ENCODE data around the gene OPRD1. TPM values are rescaled to one million over a fixed set of nuclear protein-coding genes. Genes with fewer than 3 reads are reported as not detected.

Gene OPRD1
- total RNA-seq, 2 donors from 2014 or later: not detected

GRCh38 chr1:28899267-28899666, 87.3 kb downstream of the OPRD1 start:
- DNase-seq (ENCODE audit: low spot score) (no peak), ATAC-seq (no peak)
- Mint-ChIP-seq H3K36me3 (peaks cover 5% of the 10 kb centered on the region), H3K27ac (peak overlapping the region in 1 of 2 donors; percentile 8), H3K4me1 (ENCODE audit: low read depth in 2 of 2) (peaks cover 19 to 31% of the 10 kb centered on the region in 2 donors), H3K9me3 (no peaks in the 10 kb centered on the region), H3K27me3 (no peaks in the 10 kb centered on the region), H3K4me3 (no peak overlapping the region)

DNA sequence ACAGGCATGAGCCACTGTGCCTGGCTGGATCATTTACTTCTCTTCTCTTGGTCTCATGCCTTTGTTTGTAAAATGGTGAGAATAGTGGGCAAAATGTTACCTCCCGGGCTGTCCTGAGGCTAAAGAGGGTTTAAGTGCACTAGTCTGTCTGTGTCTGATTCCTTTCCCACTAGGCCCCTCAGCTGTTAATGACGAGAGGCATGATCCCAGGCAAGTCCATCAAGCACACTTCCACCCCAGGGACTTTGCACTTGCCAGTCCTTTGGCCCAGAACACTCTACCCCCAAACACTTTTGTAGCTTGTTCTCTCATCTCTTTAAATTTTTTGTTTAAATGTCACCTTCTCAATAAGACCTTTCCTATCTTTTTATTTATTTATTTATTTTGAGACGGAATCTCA, 88.6 kb downstream of the OPRD1 start:
- H3K9me3 Mint-ChIP-seq: no peaks in the 10 kb centered on the region
- H3K4me1 Mint-ChIP-seq (ENCODE audit: low read depth in 2 of 2): peaks cover 19 to 31% of the 10 kb centered on the region in 2 donors
- no peak overlapping the region for H3K27ac Mint-ChIP-seq
- no peak for ATAC-seq
- H3K36me3 Mint-ChIP-seq: peaks cover 5% of the 10 kb centered on the region
- no peaks in the 10 kb centered on the region for H3K27me3 Mint-ChIP-seq
- H3K4me3 Mint-ChIP-seq: no peak overlapping the region
- DNase-seq (ENCODE audit: low spot score): no peak

GRCh38 chr1:28902738-28903137, 90.8 kb downstream of the OPRD1 start:
- H3K4me3 Mint-ChIP-seq: no peak overlapping the region
- peaks cover 5% of the 10 kb centered on the region for H3K36me3 Mint-ChIP-seq
- H3K27ac Mint-ChIP-seq: no peak overlapping the region

GRCh38 chr1:28905921-28906666, 94.1 kb downstream of the OPRD1 start:
- ATAC-seq (no peak), DNase-seq (ENCODE audit: low spot score) (no peak)
- Mint-ChIP-seq H3K27me3 (no peaks in the 10 kb centered on the region), H3K9me3 (no peaks in the 10 kb centered on the region), H3K4me1 (ENCODE audit: low read depth in 2 of 2) (peaks cover 5 to 7% of the 10 kb centered on the region in 2 donors), H3K36me3 (peaks cover 5% of the 10 kb centered on the region), H3K27ac (no peak overlapping the region), H3K4me3 (no peak overlapping the region)

More at GRCh38 chr1:28902738-28903137, 90.8 kb downstream of the OPRD1 start:
- Mint-ChIP-seq H3K4me1 (ENCODE audit: low read depth in 2 of 2) (peaks cover 11 to 26% of the 10 kb centered on the region in 2 donors), H3K27me3 (no peaks in the 10 kb centered on the region), H3K9me3 (no peaks in the 10 kb centered on the region)
- no peak for ATAC-seq
- DNase-seq (ENCODE audit: low spot score): no peak

GRCh38 chr1:28909198-28909597, 97.2 kb downstream of the OPRD1 start:
- H3K4me3 Mint-ChIP-seq: no peak overlapping the region
- peaks cover 7 to 12% of the 10 kb centered on the region in 2 donors for H3K4me1 Mint-ChIP-seq (ENCODE audit: low read depth in 2 of 2)
- no peaks in the 10 kb centered on the region for H3K9me3 Mint-ChIP-seq
- ATAC-seq (no peak), DNase-seq (ENCODE audit: low spot score) (no peak)
- no peaks in the 10 kb centered on the region for H3K27me3 Mint-ChIP-seq
- H3K36me3 Mint-ChIP-seq: no peaks in the 10 kb centered on the region
- H3K27ac Mint-ChIP-seq: no peak overlapping the region

DNA sequence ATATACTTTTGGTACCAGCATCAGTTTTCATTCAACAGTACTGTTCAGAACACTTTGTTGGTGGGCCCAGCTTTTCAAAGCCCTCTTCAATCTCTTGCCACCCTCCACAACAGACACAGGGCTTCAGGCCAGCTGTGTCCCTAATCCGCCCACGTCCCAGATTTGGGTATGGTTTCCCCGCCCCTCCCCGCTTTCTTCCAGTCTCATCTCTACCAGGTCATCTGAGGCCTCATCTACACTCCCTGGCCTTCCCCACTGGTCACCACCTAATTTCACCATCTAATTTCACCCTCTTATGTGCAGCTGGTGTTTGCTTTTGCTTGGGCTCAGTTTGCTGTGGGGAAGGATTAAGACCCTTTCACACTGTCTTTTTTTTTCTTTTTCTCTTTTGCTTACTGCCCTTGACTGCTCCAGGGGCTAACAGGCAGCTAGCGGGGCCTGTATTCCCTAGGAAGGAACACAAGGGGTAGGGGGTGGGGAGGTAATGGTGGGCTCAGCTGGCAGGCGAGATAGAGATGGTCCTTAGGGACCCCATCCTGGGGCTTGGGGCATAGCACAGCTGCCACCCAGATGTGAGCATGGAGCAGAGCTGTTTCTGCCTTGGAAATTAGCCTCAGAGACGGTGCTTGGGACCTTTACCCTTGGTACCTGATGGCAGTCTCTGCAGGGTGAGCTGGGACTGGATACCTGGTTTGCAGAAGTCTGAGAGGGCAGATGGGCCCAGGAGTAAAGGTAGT, 98.6 kb downstream of the OPRD1 start:
- DNase-seq (ENCODE audit: low spot score) (no peak), ATAC-seq (no peak)
- Mint-ChIP-seq H3K27ac (no peak overlapping the region), H3K9me3 (no peaks in the 10 kb centered on the region), H3K36me3 (no peaks in the 10 kb centered on the region), H3K27me3 (no peaks in the 10 kb centered on the region), H3K4me1 (ENCODE audit: low read depth in 2 of 2) (peaks cover 15 to 16% of the 10 kb centered on the region in 2 donors), H3K4me3 (no peak overlapping the region)

GRCh38 chr1:28913786-28914227, 101.8 kb downstream of the OPRD1 start:
- Mint-ChIP-seq H3K4me1 (ENCODE audit: low read depth in 2 of 2) (peaks cover 32 to 40% of the 10 kb centered on the region in 2 donors), H3K9me3 (no peaks in the 10 kb centered on the region), H3K27ac (peak overlapping the region; percentile 66 to 73), H3K4me3 (peak overlapping the region; percentile 93), H3K27me3 (no peaks in the 10 kb centered on the region), H3K36me3 (no peaks in the 10 kb centered on the region)
- ATAC-seq (no peak), DNase-seq (ENCODE audit: low spot score) (no peak)

GRCh38 chr1:28914228-28915030, 102.5 kb downstream of the OPRD1 start, which contains the start of gene EPB41:
TSS of gene EPB41 (plus strand) at chr1:28914569. CDS start at chr1:28987438, 72,869 bp downstream.
- Mint-ChIP-seq H3K4me3 (peak within 1 kb of the TSS; percentile 93), H3K9me3 (no peaks in the 10 kb centered on the region), H3K27me3 (no peaks in the 10 kb centered on the region), H3K27ac (peak within 1 kb of the TSS; percentile 67 to 73), H3K36me3 (no peaks in the 10 kb centered on the region), H3K4me1 (ENCODE audit: low read depth in 2 of 2) (peaks cover 33 to 41% of the 10 kb centered on the region in 2 donors)
- ATAC-seq (peak; percentile 94 to 97), DNase-seq (ENCODE audit: low spot score) (peak; percentile 92)

DNA sequence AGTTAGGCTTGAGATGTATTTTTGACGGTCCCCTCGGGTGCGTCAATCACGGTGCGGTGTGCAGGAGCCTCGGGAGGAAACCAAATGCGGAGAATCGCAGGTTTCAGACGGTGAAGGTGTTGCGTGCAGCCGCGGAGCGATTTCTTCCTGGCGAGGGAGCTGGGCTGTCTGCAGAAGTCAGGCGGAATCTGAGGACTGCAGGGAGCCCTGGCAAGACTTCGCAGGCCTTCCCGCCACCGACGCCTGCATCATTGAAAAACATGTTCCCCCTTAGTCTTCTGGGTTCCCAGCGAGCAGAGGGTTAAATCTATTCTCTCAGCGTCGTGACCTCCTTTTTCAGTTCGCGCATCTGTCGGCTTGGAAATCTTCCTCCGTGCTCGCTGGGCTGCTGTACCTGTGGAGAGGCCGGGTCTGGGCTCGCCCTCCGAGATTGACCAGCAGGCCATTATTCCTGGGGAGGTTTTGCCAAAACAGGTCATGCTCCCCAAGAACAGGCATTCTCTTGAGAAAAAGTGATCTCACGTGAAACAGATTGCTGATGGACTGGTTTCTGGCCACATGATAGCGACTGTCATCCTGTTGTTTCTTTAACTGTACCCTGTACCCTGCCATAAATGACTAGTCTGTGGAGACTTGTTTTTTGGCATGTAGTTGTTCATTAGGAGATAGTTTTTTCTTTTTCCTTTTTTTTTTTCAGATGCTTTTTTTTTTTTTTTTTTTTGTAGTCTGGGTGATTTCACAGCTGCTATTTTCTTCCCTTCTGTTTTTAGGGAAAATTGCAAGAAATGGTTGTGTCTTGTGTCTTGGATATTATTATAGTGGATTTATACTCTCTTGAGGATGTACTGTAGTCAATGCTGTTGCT, 103.3 kb downstream of the OPRD1 start:
- DNase-seq (ENCODE audit: low spot score) (no peak), ATAC-seq (peak; percentile 1 to 21)
- Mint-ChIP-seq H3K36me3 (no peaks in the 10 kb centered on the region), H3K27me3 (no peaks in the 10 kb centered on the region), H3K27ac (peak overlapping the region; percentile 44 to 67), H3K4me3 (peak overlapping the region; percentile 93), H3K4me1 (ENCODE audit: low read depth in 2 of 2) (peaks cover 36 to 41% of the 10 kb centered on the region in 2 donors), H3K9me3 (no peaks in the 10 kb centered on the region)

- Mint-ChIP-seq H3K36me3 (no peaks in the 10 kb centered on the region), H3K9me3 (no peaks in the 10 kb centered on the region), H3K27ac (peak overlapping the region in 1 of 2 donors; percentile 17), H3K4me1 (ENCODE audit: low read depth in 2 of 2) (peaks cover 36 to 44% of the 10 kb centered on the region in 2 donors), H3K27me3 (no peaks in the 10 kb centered on the region), H3K4me3 (peak overlapping the region; percentile 12)
- DNase-seq (ENCODE audit: low spot score) (no peak), ATAC-seq (no peak)
These were observed 105.8 kb downstream of the OPRD1 start for GRCh38 chr1:28917757-28918118.
